ENCODE data around the gene SYS1.
A peak's percentile ranks its signal among the peaks of the same experiment; 100 is the strongest.

SYS1 gene

DNA sequence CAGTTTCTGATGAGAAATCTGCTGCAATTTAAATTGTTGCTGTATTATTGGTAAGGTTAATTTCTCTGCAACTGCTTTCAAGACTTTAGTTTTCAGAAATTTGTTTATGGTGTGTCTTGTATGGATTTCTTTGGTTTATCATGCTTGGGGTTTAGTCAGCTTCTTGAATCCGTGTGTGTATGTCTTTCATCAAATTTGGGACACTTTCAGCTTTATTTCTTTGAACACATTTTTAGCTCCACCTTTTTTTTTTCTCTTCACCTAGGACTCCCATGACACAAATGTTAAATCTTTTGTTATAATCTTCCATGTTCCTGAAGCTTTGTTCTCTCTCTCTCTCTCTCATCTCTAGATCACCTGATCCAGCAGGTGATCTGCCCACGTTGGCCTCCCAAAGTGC, 28.6 kb downstream of the SYS1 start:
- DNase-seq: no peak

DNA sequence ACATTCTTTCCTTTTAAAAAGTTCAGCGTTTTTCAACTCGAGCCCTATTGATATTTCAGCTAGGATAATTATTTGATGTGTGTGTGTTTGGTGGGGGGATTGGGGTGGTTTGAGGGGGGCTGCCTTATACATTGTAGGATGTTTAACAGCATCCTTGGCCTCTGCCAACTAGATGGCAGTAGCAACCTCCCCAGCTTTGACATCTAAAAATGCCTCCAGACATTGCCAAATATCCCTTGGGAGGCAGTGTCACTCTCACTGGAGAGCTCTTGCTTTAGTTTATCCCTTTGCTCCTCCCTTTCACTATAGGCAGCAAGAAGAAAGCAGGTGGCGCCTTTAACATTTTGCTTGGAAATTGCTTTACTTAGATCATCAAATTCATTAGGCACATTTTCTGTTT, 29.8 kb downstream of the SYS1 start:
- no peak for DNase-seq

DNA sequence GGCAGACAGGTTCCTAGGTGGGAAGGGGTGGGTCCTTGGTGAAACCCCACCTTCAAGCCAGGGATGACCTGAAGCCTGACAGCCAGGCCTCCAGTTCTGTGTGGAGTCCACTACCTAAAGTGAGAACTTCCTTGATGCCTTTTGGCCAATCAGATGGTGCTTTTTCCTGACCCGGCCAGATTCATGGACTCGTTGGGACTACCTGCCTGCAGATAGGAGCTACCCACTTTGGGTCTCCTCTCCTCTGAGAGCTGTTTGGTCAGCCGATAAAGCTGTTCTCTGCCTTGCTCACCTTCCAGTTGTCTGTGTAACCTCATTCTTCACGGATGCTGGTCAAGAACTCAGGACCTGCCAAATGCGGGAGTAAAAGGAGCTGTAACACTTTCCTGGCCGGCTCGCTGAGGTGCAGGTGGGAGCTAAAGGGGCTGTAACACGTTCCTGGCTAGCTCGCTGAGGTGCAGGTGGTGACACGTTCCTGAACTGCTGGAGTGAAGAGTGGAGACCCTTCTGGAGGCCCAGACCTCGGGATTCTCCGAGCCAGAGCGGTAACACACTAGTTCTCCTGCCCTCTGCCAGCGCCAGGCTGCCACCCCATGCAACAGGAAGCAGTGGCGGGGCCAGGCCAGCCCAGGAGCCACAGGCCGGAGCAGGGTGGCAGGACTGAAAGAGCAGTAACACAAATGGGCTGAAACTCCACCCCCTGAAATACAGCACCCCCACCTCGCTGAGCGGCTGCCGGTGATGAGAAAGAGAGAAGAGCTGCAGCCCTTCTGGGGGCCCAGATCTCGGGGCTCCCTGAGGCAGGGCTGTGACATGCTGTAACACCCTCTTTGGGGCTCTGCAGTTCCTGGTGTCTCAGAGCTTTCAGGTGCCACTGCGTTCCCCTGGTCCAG, 31.5 kb downstream of the SYS1 start:
- DNase-seq: no peak

DNA sequence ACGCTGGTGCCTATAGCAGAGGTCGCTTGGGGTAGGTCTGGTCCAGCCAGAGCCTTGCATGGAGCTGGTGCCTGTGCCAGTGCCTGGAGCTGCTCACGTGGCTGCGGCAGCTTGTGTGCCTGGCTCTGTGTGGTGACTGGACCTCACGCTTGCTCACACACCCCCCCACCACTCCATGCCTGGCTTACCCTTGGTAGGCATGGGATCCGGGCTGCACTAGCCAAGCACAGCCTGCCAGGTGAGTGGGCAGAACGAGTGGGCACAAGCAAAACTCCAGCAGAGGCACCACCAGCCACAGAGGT, 32.1 kb downstream of the SYS1 start:
- no peak for DNase-seq

DNA sequence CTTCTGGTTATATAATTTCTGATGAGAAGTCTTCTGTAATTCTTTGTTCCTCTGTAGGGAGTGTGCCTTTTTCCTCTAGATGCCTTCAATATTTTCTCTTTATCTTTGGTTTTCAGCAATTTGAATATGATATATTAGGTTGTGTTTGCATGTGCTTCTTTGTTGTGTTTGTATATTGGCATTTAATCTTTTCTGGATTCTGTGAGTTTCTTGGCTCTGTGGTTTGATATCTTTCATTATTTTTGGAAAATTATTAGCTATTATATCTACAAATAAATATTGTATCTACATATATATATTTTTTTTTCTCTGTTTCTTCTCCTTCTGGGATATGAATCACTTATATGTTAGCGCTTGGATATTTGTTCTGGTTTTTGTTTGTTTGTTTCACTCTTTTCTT, 36.1 kb downstream of the SYS1 start:
- DNase-seq: no peak

DNA sequence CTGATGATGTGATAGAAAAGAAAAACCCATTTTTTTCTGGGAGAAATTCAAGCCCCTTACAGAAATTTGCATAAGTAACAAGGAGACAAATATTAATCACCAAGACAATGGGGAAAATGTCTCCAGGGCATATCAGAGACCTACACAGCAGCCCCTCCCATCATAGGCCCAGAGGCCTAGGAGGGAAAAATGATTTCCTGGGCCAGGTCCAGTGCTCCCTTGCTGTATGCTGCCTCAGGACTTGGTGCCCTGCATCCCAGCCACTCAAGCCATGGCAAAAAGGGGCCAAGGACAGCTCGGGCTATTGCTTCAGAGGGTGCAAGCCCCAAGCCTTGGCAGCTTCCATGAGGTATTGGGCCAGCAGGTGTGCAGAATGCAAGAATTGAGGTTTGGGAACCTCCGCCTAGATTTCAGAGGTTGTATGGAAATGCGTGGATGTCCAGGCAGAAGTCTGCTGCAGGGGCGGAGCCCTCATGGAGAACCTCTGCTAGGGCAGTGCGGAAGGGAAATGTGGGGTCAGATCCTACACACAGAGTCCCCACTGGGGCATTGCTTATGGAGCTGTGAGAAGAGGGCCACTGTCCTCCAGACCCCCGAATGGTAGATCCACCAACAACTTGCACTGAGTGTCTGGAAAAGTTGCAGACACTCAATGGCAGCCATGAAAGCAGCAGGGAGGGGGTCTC, 37.5 kb downstream of the SYS1 start:
- DNase-seq: no peak

DNA sequence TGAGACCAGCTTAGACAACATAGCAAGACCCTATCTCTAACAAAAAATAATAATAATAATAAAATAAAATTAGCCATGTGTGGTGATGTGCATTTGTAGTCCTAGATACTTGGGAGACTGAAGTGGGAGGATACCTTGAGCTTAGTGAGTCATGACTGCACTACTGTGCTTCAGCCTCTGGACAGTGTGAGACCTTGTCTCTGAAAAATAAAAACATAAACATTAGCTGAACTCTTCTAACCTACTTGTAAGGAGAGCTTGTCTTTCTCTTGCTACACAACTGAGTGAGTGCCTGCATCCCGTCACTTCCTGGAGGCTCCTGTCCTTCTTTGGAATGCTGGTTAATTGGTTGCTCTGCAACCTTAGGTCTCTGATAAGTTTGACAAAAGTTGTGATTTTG, 40.0 kb downstream of the SYS1 start:
- no peak for DNase-seq

DNA sequence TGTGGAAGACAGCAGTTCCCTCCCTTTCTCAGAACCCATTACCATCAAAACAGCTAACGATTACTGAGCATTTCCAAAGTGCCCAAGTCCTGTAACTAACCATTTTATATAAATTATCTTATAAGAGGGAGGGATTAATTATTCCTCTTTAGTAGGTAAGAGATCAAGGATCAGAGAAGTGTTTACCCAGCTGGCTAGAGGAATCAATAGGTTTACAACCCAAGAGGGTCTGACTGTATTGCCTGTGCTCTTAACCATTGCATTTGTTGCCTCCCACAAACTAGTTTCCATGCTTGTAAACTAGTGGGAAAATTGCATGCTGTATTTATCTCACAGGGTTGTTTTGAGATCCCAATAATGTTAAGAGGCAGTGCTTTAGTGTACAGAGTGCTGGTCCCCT, 41.5 kb downstream of the SYS1 start:
- no peak for DNase-seq

DNA sequence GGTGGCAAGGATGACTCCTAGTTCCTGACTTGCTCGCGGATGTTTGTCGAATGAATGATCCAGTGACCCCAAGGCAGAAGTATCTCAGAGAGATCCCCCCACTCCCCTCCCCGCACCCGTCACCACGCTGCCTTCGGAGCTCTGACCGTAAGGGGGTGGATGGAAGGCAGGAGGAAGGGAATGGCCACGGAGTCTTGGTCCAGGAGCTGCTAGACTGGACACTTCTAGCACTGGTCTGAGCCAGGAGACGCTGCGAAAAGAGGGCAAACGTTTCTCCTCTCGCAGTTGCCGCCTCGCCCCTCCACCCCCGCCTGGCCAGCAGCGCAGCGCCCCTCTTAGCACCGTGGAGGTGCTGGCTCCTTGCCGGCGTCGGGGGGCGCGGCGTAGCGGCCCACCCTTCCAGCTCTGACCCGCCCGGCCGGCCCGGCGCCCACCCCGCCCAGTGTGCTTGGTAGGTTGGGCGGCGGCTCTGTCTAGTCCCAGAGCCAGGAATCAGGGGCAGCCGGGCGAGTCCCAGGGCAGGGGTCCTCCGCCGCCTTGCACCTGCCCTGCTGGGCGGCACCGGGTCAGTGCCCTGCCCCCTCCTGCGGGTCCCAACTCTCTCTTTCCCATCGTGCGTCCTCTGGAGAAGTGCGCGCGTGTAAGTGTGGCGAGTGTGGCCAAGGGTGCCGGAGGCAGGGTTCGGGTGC, 42.8 kb downstream of the SYS1 start:
- no peak for DNase-seq

DNA sequence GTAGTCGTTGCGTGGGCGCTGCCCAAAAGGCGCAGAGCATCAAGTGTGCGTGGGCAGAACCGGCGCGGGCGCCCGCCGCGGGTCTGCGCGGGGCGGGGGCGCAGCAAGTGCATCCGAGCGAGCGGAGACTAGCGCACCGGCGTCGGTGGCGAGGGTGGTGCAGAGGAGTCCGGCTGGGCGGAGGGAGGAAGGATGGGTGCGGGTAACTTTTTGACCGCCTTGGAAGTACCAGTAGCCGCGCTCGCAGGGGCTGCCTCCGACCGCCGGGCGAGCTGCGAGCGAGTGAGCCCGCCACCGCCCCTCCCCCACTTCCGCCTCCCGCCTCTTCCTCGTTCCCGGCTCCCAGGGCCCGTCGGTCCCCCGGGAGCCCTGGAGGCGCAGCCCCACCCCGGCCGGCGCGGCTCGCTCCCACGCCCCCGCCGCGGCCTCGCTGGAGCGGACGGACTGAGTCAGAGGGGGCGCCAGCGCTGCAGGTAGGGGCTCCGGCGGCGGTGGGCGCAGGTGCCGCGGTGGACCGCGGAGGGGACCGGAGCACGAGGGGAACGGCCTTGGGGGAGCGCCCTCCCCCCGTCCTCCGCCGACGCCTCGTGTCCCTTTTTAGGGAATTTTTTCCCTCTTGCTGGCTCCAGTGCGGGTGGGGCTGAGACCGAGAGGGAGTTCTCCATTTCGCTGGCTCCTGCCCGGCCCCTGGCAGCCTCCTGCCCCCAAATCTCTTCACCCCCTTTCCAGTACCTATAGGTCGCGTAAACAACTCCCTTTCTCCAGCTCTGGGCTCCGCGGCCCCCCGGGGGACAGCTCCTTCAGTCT, 43.5 kb downstream of the SYS1 start:
- DNase-seq: peak in 3 of 5 donors; percentile 22 to 45 (median 31)

DNA sequence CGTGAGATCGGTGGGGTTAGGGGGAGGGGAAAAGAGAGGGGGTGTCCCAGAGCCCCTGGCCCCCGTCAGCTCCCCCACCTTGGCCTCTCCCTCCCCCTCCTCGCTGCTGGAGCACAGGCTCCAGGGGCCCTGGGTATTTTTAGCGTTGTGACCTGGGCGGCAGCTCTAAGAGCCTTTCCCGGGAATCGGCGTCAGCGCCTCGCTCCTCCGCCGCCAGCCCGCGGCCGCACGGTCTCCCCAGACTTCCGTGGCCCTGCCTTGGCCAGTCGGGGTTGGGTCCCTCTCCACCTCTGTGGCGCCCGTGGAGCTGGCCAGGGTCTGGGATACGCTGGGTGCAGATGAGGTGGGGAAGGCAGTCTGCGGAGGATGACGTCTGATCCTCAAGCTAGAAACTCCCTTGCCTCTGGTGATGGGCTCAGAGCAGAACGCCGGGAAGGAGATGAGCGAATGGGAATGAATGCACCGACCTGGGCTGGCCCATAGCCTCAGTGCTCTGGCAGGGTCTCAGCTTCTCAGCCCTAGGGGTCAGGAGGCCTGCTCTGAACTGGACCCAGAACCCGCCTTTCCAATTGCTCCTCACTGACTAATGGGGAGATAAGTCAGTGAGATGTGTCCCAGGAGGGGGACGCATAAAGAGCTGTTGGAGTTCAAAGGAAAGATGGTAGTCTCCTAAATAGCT, 44.2 kb downstream of the SYS1 start:
- DNase-seq: no peak

DNA sequence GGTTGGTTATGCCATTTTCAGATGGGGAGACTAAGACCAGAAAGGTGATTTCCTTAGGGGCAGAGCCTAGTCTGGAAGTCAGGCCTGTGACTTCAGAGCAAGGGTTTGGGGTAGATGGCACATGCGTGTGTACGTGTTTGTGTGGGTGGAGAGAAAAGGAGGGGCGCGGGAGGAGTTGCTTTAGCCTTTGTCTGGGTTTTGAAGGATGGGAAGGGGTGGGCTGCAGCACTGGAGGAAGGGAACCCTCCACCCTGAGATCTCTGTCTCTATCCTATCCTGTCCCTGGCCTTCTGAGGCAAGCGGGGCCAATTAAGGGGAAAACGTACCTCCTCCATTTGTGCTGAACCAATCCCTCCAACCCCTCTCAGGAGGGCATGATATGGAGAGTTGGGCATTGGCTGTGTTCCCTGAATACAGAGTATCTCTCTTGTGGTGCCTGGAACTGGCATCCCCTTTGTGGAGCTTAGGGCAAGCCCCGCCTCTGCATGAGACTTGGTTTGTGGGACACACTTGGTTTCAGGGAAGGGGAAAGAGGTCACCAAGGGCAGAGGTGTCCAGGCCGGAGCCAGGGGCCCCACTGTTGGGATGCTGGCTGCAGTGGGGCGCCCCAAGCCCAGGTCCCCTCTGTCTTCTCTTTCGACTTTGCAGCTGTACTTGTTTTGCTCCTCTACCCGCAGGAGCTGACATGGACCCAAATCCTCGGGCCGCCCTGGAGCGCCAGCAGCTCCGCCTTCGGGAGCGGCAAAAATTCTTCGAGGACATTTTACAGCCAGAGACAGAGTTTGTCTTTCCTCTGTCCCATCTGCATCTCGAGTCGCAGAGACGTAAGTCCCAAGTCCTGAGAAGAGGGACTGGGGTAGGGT, 45.1 kb downstream of the SYS1 start, which contains the start of gene DBNDD2:
TSS of gene DBNDD2 (plus strand) at position 507 of the 863 bp plus-strand sequence. CDS start at position 686, 179 bp downstream.
- no peak for DNase-seq

DNA sequence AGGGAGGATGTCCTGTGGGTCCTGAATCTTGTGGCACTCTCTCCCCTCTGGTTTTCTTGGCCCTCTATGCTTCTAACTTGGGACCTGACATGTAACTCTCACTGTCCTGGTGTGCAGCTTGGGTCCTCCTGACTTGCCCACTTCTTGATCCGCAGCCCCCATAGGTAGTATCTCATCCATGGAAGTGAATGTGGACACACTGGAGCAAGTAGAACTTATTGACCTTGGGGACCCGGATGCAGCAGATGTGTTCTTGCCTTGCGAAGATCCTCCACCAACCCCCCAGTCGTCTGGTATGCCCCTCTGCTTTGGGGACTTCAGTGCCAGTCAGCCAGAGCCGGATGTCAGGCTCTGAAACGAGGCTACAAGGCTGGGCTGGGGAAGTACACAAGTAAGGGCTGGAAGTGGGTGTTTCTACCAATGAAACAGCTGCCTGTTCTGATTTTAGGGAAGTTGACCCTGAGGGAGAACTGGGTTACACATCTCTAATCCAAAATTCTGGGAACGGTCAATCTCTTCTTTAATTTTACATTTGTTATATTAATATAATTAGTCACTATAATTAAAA, 45.8 kb downstream of the SYS1 start:
- no peak for DNase-seq

DNA sequence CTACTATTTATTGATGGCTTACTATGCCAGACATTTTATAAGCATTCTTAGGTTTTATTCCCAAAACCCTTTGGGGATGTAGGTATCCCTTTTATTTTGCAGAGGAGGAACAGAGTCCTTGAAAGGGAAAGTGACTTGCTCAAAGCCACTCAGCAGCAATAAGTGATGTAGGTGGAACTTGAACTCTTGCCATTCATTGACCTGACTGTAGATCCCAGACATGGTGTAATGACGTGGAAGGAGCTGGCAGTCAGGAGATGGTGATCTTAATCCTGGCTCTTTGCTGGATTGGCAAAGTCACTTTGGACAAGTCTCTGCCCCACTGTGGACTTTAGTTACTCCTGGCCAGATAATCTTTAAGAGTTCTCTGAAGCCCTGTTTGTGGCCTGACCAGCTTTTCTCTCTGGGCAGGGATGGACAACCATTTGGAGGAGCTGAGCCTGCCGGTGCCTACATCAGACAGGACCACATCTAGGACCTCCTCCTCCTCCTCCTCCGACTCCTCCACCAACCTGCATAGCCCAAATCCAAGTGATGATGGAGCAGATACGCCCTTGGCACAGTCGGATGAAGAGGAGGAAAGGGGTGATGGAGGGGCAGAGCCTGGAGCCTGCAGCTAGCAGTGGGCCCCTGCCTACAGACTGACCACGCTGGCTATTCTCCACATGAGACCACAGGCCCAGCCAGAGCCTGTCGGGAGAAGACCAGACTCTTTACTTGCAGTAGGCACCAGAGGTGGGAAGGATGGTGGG, 46.7 kb downstream of the SYS1 start:
- no peak for DNase-seq

DNA sequence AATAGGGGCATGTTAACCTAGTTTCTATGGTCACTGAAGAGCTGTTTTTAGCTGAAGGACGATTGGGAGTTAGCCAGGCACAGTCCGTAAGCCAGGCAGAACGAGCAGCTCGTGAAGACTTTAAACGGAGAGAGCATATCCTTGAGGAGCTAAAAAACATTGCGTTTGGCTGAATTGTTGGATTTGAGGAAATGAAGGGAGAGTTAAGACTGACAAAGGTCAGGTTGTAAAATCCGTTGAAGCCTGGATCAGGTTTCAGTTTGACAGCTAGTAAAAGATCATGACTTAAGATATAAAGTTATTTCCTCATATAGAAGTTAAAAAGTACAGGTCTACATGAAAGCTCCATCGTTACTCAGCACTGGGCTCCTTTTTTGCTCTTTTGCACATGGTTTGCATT, 47.9 kb downstream of the SYS1 start:
- no peak for DNase-seq

DNA sequence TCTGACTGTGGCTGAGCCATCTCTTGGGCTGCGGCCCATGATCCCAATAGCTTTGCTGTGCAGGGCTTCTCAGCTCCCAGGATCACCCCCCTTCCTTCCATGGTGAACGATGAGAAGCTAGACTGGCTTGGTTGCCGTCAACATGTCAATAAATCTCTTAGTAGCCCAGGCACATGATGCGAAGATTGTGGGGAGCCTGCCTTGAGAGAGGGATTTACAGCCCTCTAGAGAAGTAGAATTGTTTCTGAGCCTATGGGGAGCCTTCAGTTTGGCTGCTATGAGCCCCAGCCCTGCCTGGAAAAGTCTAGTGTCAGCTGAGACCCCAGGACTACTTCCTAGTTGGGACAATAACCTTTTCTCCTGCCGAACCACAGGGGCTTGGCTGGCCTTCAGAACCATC, 49.7 kb downstream of the SYS1 start:
- DNase-seq: no peak

DNA sequence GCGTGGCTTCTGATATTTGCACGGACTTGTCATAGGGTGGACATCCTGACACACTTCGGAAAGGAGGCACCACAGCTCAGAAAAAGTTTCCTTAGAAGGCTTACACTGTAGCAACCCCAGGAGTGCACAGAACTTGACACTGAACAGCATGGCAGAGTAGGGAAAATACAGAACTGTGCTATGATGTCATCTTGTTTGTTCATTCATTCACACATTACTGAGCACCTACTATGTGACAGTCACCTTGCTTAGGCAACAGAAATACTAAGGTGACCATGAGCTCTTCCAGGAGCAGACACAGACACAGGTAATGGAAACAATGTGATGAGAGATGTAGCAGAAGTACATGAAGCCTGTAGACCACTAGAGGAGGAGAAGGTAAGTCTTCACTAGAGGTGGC, 50.5 kb downstream of the SYS1 start:
- no peak for DNase-seq

DNA sequence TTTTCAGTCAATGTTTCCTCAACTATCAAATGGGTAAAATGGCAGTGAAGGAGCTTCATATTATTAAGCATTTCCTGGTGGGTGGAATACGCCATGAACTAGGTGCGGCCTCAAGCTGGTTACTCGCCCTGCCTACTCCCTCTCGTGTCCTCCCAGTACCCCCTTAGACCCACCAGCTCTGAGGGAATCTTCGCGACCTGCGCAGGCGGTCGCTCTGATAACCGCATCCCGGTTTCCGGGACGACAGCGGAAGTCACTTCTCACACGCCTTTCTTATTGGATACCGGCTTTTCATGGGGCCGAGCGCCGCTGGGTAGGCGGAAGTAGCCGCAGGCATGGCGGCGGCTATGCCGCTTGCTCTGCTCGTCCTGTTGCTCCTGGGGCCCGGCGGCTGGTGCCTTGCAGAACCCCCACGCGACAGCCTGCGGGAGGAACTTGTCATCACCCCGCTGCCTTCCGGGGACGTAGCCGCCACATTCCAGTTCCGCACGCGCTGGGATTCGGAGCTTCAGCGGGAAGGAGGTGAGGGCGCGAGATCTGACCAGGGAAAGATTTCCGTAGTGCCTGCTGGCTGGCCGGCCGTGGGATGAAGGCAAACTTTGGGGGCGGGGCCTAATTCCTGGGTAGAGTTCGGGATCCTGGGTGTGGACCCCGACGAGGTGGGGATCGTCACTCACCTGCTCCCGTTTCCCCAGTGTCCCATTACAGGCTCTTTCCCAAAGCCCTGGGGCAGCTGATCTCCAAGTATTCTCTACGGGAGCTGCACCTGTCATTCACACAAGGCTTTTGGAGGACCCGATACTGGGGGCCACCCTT, 53.1 kb downstream of the SYS1 start, which contains the start of gene PIGT:
TSS of gene PIGT (plus strand) at position 320 of the 816 bp plus-strand sequence. CDS start at position 336, 16 bp downstream.
- DNase-seq: peak; percentile 76 to 90 (median 87)

DNA sequence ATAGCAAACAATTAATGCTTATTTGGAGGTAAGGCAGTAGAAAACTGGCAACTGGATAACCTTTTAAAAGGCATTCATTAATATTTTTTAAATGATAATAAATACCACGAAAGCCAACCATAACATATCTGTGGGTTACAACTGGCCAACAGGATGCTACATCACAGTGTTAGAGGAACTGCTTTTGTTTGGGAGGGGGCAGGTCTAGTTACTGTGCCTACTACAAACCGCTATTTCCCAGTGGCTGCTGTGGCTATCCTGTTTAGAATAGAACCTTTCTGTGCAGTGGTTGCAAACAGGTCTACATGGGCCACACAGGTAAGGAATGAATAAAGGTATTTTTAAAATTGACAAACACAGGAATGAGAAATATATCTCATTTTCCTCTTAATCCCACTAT, 54.0 kb downstream of the SYS1 start:
- no peak for DNase-seq
